Keratinocyte (primary cell): Measurements from ENCODE around the gene WASHC2C.
"Not testable (repeated sequence)": the region's sequence is repeated elsewhere in the genome, so short reads cannot be mapped to it uniquely, and the experiment has no call there.

Source experiments
- EZH2 ChIP-seq: IDR thresholded peaks from one replicate; pipeline ENCODE4 v1.6.1; 2012; ENCODE audit warnings: inconsistent platforms, mild to moderate bottlenecking, low read length, moderate library complexity
- TF ChIP-seq, protein P1 (sequence below), 3 experiments: IDR thresholded peaks in 1 of 3; conservative IDR thresholded peaks in 1 of 3; optimal IDR thresholded peaks in 1 of 3; 2 replicates in 2 of 3; 3 replicates in 1 of 3; pipeline versions ENCODE3 to v1.5.1; 2011; ENCODE audit warnings: low read length in 3 of 3, mild to moderate bottlenecking in 3 of 3, moderate library complexity in 2 of 3, control low read depth in 1 of 3, inconsistent platforms in 1 of 3; ENCODE audit not compliant: insufficient read depth in 2 of 3; ENCODE audit errors: extremely low read depth in 1 of 3

DNA sequence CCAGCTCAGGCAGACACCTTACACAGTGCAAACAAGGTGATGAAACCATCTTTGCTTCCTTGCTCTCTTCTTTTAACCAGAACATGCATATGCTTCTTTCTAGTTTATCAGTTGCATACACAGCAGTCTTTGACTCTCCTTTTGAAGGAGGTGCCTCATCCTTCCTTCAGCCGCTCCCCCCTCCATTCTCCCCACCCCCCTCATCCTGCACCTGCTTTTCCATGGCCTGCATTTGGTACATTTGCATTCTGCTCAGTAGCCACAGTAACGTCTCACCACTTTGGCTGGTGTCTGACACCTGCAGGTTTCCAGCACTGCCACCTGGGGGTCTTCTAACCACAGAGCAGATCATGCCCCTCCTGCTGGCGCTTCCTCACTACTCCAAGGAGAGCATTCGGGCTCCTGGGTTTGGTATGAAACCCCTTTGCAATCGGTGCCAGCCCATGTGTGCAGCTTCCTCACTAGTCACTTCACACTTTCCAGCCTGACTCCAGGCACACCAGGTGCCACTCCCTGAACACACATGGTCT, 60.2 kb downstream of the WASHC2C start:
- TF ChIP-seq, protein P1, sequence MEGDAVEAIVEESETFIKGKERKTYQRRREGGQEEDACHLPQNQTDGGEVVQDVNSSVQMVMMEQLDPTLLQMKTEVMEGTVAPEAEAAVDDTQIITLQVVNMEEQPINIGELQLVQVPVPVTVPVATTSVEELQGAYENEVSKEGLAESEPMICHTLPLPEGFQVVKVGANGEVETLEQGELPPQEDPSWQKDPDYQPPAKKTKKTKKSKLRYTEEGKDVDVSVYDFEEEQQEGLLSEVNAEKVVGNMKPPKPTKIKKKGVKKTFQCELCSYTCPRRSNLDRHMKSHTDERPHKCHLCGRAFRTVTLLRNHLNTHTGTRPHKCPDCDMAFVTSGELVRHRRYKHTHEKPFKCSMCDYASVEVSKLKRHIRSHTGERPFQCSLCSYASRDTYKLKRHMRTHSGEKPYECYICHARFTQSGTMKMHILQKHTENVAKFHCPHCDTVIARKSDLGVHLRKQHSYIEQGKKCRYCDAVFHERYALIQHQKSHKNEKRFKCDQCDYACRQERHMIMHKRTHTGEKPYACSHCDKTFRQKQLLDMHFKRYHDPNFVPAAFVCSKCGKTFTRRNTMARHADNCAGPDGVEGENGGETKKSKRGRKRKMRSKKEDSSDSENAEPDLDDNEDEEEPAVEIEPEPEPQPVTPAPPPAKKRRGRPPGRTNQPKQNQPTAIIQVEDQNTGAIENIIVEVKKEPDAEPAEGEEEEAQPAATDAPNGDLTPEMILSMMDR (optimal IDR thresholded peaks at IDR 0.05 in 1 of 3, IDR thresholded peaks at IDR 0.05 in 1 of 3, conservative IDR thresholded peaks at IDR 0.05 in 1 of 3; ENCODE audit: extremely low read depth in 1 of 3, insufficient read depth in 2 of 3, low read length in 3 of 3) = not testable (repeated sequence)
- TF ChIP-seq EZH2 = not testable (repeated sequence)
